Gastrocnemius medialis (tissue), 4 donors: ENCODE measurements around the gene OR14K1.

Experiments used
- CTCF ChIP-seq, 5 experiments: fragments of 450-650 bp in 3 of 5; fragments of 200-600 bp in 2 of 5; sonication (generic) in 2 of 5; IDR thresholded peaks in 4 of 5; conservative IDR thresholded peaks in 1 of 5; 1 replicate in 4 of 5; 2 replicates in 1 of 5; pipeline ENCODE4 v1.5.1; 2016 to 2019; ENCODE audit warnings: antibody characterized with exemption in 5 of 5, mild to moderate bottlenecking in 3 of 5, moderate library complexity in 3 of 5
- POLR2A ChIP-seq, 2 donors: fragments of 450-650 bp; IDR thresholded peaks; one replicate each; pipeline ENCODE4 v1.6.1; 2017; ENCODE audit warnings: antibody characterized with exemption in 2 of 2, mild to moderate bottlenecking in 2 of 2, moderate library complexity in 2 of 2

- TF ChIP-seq CTCF (IDR thresholded peaks at IDR 0.05 in 4 of 5, conservative IDR thresholded peaks at IDR 0.05 in 1 of 5) (no peak), POLR2A (IDR thresholded peaks at IDR 0.05) (no peak)
Observed at GRCh38 chr1:247747616-247748015, 9.2 kb downstream of the OR14K1 start.
